GM19193 (cell line): Measurements from ENCODE around the gene MPP3.

Source experiments
- POLR2A ChIP-seq: IDR thresholded peaks from 4 replicates; pipeline ENCODE4 v1.6.1; 2011; ENCODE audit not compliant: insufficient read depth, insufficient read length; ENCODE audit errors: extremely low read depth

Gene MPP3

GRCh38 chr17:43846963-43847371 lies 14.0 kb upstream of the MPP3 start, which contains the start of gene CD300LG:
TSS of gene CD300LG (plus strand) at chr17:43847176. CDS start at chr17:43847217, 41 bp downstream.
- no peak for TF ChIP-seq POLR2A

- no peak for TF ChIP-seq POLR2A
Observed at GRCh38 chr17:43846221-43846712, 13.3 kb upstream of the MPP3 start.

DNA sequence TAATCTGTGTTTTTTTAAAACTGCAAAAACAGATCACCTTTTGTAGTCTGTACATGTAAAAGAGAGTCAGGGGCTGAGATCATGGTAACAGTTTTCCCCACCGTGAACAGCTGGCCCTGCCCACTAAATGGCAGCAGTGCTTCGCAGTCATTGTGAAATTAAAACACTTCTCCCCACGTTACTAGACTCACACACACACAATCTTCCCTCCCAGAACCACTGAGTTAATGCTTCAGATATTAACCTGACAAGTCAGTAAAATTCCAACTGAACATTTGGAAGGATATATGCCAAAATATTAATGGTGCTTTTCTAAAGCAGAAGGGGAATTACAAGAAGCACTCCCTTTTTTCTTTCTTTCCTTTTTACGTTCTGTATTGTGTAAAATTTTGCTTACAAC lies 12.8 kb upstream of the MPP3 start:
- TF ChIP-seq POLR2A = no peak

DNA sequence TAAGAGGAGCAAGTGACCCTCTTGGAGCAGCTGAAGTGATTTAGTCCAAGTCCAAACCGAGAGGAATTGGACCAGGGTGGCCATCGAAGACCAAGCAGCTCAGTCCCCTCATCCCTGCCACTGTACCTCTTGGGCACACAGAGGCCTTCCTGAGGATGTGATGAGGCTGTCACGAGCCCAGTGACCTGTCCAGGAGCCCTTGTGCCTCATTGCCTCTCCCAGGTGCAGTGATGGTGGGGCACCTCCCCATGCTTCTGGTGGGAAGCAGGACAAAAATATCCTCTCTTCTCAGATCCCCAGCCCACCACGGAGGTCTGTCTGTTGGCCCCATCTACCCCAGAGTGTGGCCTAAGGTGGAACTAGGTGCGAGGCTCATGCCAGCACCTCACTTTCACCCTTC lies 11.3 kb upstream of the MPP3 start:
- TF ChIP-seq POLR2A = no peak

DNA sequence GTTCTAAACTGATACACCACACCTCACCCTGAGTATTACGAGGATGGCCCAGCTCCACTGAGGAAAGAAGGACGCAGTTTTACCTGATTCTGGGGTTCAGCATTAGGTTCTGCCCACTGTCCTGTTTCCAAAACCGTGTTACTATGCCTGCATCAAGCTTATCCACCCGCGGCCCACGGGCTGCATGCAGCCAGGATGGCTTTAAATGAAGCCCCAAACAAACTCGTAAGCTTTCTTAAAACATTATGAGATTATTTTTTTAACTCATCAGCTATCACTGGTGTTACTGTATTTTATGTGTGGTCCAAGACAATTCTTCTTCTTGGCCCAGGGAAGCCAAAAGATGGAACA lies 10.0 kb upstream of the MPP3 start:
- TF ChIP-seq POLR2A = no peak

DNA sequence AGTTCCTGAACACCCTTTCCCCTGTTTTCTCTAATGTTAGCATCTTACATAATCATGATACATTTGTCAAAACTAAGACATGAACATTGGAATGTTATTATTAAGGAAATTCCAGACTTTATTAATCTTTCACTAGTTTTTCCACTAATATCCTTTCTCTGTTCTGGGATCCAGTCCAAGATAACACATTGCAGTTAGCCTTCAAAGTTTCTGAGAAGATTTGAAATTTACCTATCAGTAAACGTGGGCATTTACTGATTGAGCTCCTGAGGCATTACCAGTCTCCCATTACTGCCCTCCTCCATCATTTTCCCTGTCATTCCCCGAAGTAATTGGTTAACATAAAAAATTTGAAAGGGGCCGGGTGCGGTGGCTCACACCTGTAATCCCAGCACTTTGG lies 8.3 kb upstream of the MPP3 start:
- no peak for TF ChIP-seq POLR2A

DNA sequence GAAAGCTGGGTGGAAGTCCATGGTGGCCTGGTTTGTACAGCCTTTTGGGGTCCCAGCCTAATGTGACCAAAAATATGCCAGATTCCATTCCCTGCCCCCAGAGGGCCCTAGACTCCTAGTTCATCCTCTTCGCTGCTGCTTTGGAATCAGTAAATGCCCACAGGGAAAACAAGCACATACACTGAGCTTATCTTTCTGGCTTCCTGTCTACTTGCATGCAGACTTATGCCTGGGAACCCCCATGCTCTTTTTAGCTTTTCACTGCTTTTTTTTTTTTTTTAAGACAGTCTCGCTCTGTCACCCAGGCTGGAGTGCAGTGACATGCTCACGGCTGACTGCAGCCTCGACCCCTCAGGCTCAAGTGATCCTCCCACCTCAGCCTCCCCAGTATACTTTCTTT lies 7.9 kb upstream of the MPP3 start:
- no peak for TF ChIP-seq POLR2A

- no peak for TF ChIP-seq POLR2A
Observed at GRCh38 chr17:43839670-43840108, 6.7 kb upstream of the MPP3 start.

DNA sequence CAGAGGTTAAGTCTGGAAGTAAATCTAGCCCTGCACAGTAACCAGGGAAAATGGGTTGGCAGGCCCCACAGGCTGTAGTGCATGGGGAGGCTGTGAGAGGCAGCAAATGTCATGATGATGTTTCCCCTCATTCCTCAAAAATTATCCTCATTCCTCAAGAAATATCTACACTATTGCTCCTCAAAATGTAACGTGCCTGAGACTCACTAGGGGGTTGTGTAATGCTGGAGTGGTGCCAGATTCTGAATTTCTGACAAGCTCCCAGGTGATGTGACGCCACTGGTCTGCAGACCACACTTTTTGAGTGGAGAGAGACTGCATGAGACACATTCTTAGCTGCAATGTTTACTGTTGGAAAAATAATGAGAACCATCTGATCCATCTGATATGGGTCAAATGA lies 1.2 kb upstream of the MPP3 start:
- no peak for TF ChIP-seq POLR2A

GRCh38 chr17:43832168-43832975 lies 574 bp downstream of the MPP3 start:
- TF ChIP-seq POLR2A = no peak

DNA sequence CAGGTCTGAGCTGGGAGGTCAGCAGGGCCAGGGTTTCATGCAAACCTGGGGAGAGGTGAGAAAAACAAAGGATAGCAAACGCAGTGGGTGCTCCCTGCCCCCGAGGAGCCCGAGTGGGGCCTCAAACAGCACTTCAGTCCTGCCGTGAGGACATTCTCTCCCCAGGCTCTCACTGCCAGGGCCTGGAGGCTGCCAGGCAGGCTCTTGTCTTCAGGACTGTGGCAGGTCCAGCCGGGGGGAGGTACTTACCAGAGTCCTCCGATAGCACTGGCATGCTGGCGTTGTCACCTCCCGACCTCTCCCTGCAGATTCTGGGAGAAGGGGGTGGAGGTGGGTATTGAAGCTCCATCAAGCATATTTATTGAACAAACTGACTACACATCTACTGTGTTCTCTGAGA lies 1.3 kb downstream of the MPP3 start:
- TF ChIP-seq POLR2A = no peak

DNA sequence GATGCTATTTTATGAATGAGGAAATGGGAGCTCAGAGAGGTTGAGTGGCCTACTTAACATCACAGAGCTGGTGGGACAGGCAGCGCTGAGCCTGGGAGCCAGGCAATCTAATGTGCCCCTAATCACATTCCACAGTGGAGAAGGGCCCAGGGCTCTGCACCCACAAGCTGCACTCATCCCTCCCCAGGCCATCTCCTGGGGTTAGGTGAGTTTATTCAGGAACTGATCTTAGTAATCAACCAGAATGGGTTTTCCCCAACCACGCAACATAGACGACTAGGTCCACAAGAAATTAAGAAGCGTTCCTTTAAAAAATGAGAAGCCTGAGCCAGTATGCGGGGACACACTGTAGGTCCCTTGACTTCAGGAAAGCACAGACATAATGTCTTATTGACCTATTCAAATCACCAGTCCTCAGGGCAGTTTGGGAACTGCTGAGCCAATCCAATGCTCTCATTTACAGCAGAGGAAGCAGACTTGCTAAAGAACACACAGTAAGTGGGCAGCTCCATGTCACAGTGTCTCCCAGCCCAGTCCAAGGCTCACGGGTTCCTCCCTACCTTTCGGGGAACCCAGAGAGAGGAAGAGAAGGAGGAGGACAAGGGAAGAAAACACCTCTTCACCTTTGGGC lies 2.3 kb downstream of the MPP3 start:
- TF ChIP-seq POLR2A = no peak

DNA sequence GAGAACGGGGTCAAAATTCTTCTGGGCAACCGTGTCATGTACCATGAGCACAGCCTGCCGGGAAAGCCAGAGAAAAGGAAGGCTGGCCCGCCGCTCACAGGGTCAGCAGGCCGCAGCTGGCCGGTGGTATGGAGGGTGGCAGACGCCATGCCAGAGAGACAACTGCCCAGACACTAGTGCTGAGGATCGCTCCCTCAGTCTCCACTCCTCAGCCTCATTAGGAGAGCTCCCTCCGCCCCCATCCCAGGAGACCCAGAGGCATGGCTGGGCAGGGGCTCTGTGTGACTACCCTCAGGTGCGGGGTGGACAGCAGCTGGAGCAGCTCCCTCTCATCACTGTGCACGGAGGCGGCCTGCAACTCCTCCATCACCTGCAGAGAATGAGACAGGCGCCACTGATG lies 3.2 kb downstream of the MPP3 start:
- TF ChIP-seq POLR2A = no peak

DNA sequence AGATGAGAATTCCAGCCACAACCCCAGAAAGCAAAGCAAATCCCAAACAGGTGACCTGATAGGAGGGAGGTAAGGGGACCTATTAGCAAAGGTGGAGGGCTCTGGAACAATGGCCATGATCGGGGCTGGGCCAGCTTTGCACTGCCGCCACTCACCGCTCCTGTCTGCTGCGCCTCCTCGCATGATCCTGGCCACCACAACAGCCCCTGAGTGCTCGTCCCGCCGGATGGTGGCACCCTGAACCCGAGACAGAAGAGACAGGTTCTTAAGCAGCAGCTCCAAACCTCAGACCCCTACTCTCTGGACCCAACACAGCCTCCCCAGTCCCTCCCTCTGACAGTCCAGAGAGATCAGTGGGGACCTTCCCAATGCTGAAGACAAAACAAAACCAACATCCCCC lies 5.3 kb downstream of the MPP3 start:
- no peak for TF ChIP-seq POLR2A

DNA sequence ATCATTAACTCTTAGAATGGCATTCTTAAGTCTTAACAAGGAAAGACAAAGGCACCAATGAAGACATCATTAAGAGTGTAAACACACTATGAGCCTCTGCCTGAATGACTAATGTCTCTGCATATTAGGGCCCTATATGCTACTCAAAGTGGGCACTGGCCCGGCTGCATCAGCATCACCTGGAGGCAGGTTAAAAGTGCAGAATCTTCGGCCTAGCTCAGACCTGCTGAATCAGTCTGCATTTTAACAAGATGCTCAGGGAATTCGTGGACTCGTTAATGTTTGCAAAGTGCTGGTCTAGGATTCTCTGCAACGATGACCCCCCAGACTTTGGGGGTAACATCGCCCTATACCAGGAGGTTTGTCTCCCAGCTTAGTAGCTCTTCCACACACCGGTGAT lies 6.7 kb downstream of the MPP3 start:
- TF ChIP-seq POLR2A = no peak

DNA sequence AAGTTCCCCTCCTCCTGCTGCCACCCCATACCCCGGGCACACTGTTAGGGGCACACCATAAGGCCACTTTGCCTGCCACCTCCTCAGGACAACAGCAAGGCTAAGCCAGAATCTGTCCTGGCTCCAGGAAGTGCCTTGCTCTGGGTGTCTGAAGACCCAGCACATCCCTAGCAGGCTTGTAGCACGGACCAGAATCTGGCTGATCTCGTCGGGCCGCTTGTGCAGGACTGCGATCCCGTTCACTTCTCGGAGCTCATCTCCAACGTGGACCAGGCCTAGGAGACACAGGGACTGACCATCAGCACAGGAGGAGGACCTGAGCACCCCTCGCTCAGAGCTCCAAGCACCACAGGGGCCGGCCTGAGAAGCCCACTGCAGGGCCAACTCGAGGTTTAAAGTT lies 7.4 kb downstream of the MPP3 start:
- no peak for TF ChIP-seq POLR2A
